ENCODE results near the gene ZBTB20.

GRCh38 chr3:114896978-114897377, 250.1 kb downstream of the ZBTB20 start:
- TF ChIP-seq CTCF (IDR thresholded peaks at IDR 0.05; ENCODE audit: poor library complexity, severe bottlenecking) (no peak), EP300 (conservative IDR thresholded peaks at IDR 0.05; ENCODE audit: poor library complexity, severe bottlenecking) (no peak), EZH2 (IDR thresholded peaks at IDR 0.05; ENCODE audit: borderline replicate concordance, insufficient read depth, low read length, poor library complexity, severe bottlenecking) (no peak), TAF1 (IDR thresholded peaks at IDR 0.05; ENCODE audit: low read depth) (no peak), POLR2AphosphoS5 (IDR thresholded peaks at IDR 0.05) (no peak), RAD21 (conservative IDR thresholded peaks at IDR 0.05) (no peak), MXI1 (conservative IDR thresholded peaks at IDR 0.05; ENCODE audit: poor library complexity, severe bottlenecking) (no peak), REST (IDR thresholded peaks at IDR 0.05; ENCODE audit: borderline replicate concordance) (no peak), SMC3 (conservative IDR thresholded peaks at IDR 0.05; ENCODE audit: poor library complexity) (no peak)

Measured in neural cell (in vitro differentiated cells).